Measurements from ENCODE around the gene VRK1. TPM values are rescaled to one million over a fixed set of nuclear protein-coding genes. Genes with fewer than 3 reads are reported as not detected.

VRK1 gene
- total and polyA plus RNA-seq, 2 of the 8 experiments (the other 6 are each of a cell fraction or from before 2014, with no cell fraction given), result 24.2 to 64.8 TPM

DNA sequence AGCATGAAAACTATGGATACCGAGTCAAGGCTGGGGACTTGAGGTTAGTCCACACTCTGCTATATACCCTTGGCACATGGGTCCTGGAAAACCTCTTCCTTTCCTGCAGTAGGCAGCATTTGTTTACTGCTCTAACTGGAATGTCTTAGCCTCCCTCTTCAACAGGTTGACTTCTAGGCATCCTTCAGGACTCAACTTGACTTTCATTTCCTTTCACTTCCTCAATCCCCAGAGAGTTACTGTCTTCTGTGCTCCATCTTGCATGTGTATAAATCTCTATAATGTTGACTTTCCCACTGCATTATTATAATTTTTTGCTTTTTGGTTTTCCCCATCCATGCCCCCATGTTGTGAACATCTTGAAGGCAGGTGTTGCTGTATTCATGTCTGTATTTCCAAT, 107.9 kb downstream of the VRK1 start:
- Histone ChIP-seq H3K9ac (replicated peaks in 1 of 4; ENCODE audit: extremely low read depth in 1 of 4, low read depth in 3 of 4, low read length in 3 of 4) (no peak overlapping the region), H3K23me2 (ENCODE audit: low read depth, low read length) (no peaks in the 10 kb centered on the region), H3K4me1 (replicated peaks in 1 of 4; ENCODE audit: control insufficient read depth in 3 of 4, insufficient read depth in 4 of 4, low read length in 3 of 4) (peaks cover 0 to 5% (median 4%) of the 10 kb centered on the region in 4 experiments; a peak in 3 of 7 replicates), H4K5ac (ENCODE audit: insufficient read length, low read depth, low read length) (no peak overlapping the region), H2BK5ac (ENCODE audit: low read depth, low read length) (no peak overlapping the region), H2BK12ac (ENCODE audit: low read depth, low read length) (no peak overlapping the region), H3K23ac (ENCODE audit: insufficient read length) (no peak overlapping the region), H3K36me3 (ENCODE audit: control insufficient read depth in 2 of 4, insufficient read depth in 4 of 4, low read length in 3 of 4) (no peaks in the 10 kb centered on the region; a peak in 1 of 8 replicates), H2BK20ac (ENCODE audit: low read length) (no peak overlapping the region), H3K56ac (replicated peaks; ENCODE audit: insufficient read length, low read depth, low read length) (no peak overlapping the region), H3K9me3 (ENCODE audit: insufficient read depth in 2 of 2, low read depth in 1 of 2, low read length in 1 of 2) (peaks cover 0 to 7% of the 10 kb centered on the region in 2 experiments; a peak in 3 of 4 replicates), H4K8ac (ENCODE audit: extremely low read depth, insufficient read depth, low read length) (no peak overlapping the region), H2BK15ac (ENCODE audit: low read length) (no peak overlapping the region), H3K4ac (replicated peaks; ENCODE audit: insufficient read length, low read depth, low read length) (no peak overlapping the region), H3K4me3 (ENCODE audit: extremely low read depth in 1 of 4, insufficient read depth in 2 of 4, low read depth in 3 of 4, low read length in 4 of 4) (no peak overlapping the region), H3K14ac (ENCODE audit: insufficient read length) (no peak overlapping the region), H3K4me2 (ENCODE audit: insufficient read depth in 1 of 2, low read depth in 2 of 2, low read length in 2 of 2) (no peak overlapping the region), H2AFZ (ENCODE audit: low read length) (no peak overlapping the region), H3K27ac (ENCODE audit: low read depth, low read length) (no peak overlapping the region), H4K91ac (replicated peaks; ENCODE audit: insufficient read length, low read length) (no peak overlapping the region), H3K27me3 (replicated peaks in 1 of 4; ENCODE audit: control insufficient read depth in 3 of 4, extremely low read depth in 1 of 4, insufficient read depth in 3 of 4, low read length in 3 of 4) (no peaks in the 10 kb centered on the region), H3K79me2 (ENCODE audit: control insufficient read depth in 1 of 2, insufficient read depth in 2 of 2, low read length in 2 of 2) (no peaks in the 10 kb centered on the region), H3K18ac (ENCODE audit: extremely low read depth, low read length) (no peak overlapping the region), H3K79me1 (ENCODE audit: low read depth, low read length) (no peaks in the 10 kb centered on the region), H4K20me1 (replicated peaks in 1 of 2; ENCODE audit: control insufficient read depth in 1 of 2, insufficient read depth in 2 of 2, low read length in 2 of 2) (no peaks in the 10 kb centered on the region), H2AK5ac (ENCODE audit: low read depth, low read length) (no peak overlapping the region), H2BK120ac (replicated peaks; ENCODE audit: low read depth, low read length) (no peak overlapping the region)
- CTCF ChIA-PET (ENCODE audit: partially characterized antibody), result no interaction called here
- no peak for FAIRE-seq
- DNase-seq (ENCODE audit: low read depth in 1 of 2, low spot score in 2 of 2), result no peak
- no peak for TF ChIP-seq SIRT6 (IDR thresholded peaks at IDR 0.05; ENCODE audit: low read length)
- no peak for TF ChIP-seq ATF3 (IDR thresholded peaks at IDR 0.05; ENCODE audit: insufficient read depth, low read depth, low read length)
- POLR2A ChIA-PET (ENCODE audit: partially characterized antibody), result no interaction called here
- 88% methylated on average over 1 of the region's 1 CpG; no CpG with 5 or more reads in 1 of the 2 experiments for WGBS, 2 experiments (ENCODE audit: extremely low coverage in 1 of 2, insufficient coverage in 1 of 2, insufficient read length in 1 of 2, insufficient replicate concordance in 2 of 2, low coverage in 1 of 2, low lambda C conversion rate in 2 of 2, missing lambda C conversion rate in 1 of 2)

Data from H1 (cell line).